Hepatocyte (in vitro differentiated cells): Measurements from ENCODE around the gene WT1.
"Not testable (repeated sequence)": the region's sequence is repeated elsewhere in the genome, so short reads cannot be mapped to it uniquely, and the experiment has no call there.

Experiments used
- CTCF ChIP-seq: fragments of 200-600 bp; sonication (generic); IDR thresholded peaks from 2 replicates; pipeline ENCODE4 v1.5.1; 2016; ENCODE audit warnings: antibody characterized with exemption, mild to moderate bottlenecking; ENCODE audit not compliant: poor library complexity
- EZH2 ChIP-seq: fragments of 200-600 bp; sonication (generic); IDR thresholded peaks from 2 replicates; pipeline ENCODE4 v1.6.1; 2016; ENCODE audit warnings: antibody characterized with exemption, mild to moderate bottlenecking, borderline replicate concordance

- TF ChIP-seq EZH2, CTCF: not testable (repeated sequence)
Measured at GRCh38 chr11:32471544-32471943, 36.2 kb upstream of the WT1 start.
